OCI-LY7 (cell line): ENCODE measurements around the gene MSLN. TPM values are rescaled to one million over a fixed set of nuclear protein-coding genes. Genes with fewer than 3 reads are reported as not detected.
A peak's percentile ranks its signal among the peaks of the same experiment; 100 is the strongest.

Experiments
- BruUV-seq: library from RNA; stranded (reverse); fragments of 400-500 nt; replicated peaks from 2 replicates; lab custom pipeline; 2021; lab: Mats Ljungman, UMichigan
- CTCF ChIA-PET: fragments of 300-600 bp; sonication (Branson Sonifier 250); formaldehyde crosslinking; loops from one replicate; lab custom pipeline; 2022; ENCODE audit warnings: antibody characterized with exemption; ENCODE audit not compliant: unreplicated experiment; lab: Charles Lee
- POLR2A ChIA-PET: fragments of 300-600 bp; sonication (Branson Sonifier 250); formaldehyde crosslinking; loops from one replicate; lab custom pipeline; 2022; ENCODE audit warnings: antibody characterized with exemption; lab: Charles Lee
- DNase-seq: peaks from one replicate; pipeline ENCODE4 v3.0.0-alpha.2; 2015; ENCODE audit warnings: low spot score
- H2AFZ ChIP-seq: fragments of 200-600 bp; sonication (generic), shearing (Covaris generic); 2 replicates; pipeline ENCODE4 v1.6.1; 2014; ENCODE audit warnings: mild to moderate bottlenecking, antibody characterized with exemption, low read length, moderate library complexity
- H3K27ac ChIP-seq: fragments of 200-600 bp; sonication (generic); 2 replicates; pipeline ENCODE4 v1.5.1; 2014; ENCODE audit warnings: mixed run types, low read depth, mild to moderate bottlenecking, moderate library complexity, low read length, inconsistent platforms; ENCODE audit not compliant: poor library complexity, severe bottlenecking
- H3K36me3 ChIP-seq: fragments of 200-600 bp; sonication (generic); 2 replicates; pipeline ENCODE4 v1.6.1; 2014; ENCODE audit warnings: mild to moderate bottlenecking, antibody characterized with exemption, low read length, moderate library complexity, mixed read lengths; ENCODE audit not compliant: insufficient read depth
- H3K4me1 ChIP-seq: fragments of 200-600 bp; sonication (generic); 2 replicates; pipeline ENCODE4 v1.5.1; 2014; ENCODE audit warnings: mild to moderate bottlenecking, low read length; ENCODE audit not compliant: insufficient read depth, poor library complexity, severe bottlenecking
- H3K4me2 ChIP-seq: fragments of 200-600 bp; sonication (generic); 2 replicates; pipeline ENCODE4 v1.6.1; 2014; ENCODE audit warnings: mild to moderate bottlenecking, low read length
- H3K4me3 ChIP-seq: fragments of 200-600 bp; sonication (generic); 2 replicates; pipeline ENCODE4 v1.5.1; 2014; ENCODE audit warnings: mild to moderate bottlenecking, low read depth, low read length; ENCODE audit not compliant: poor library complexity, severe bottlenecking
- H3K79me2 ChIP-seq: fragments of 200-600 bp; sonication (generic); 2 replicates; pipeline ENCODE4 v1.6.1; 2016; ENCODE audit warnings: low read depth, mild to moderate bottlenecking, low read length, moderate library complexity, mixed read lengths; ENCODE audit not compliant: insufficient read depth
- H3K9me2 ChIP-seq: fragments of 200-600 bp; sonication (generic); 2 replicates; pipeline ENCODE4 v1.6.1; 2016; ENCODE audit warnings: mild to moderate bottlenecking, low read length, mixed read lengths; ENCODE audit not compliant: insufficient read depth
- H3K9me3 ChIP-seq: fragments of 200-600 bp; sonication (generic); 2 replicates; pipeline ENCODE4 v1.6.1; 2014; ENCODE audit warnings: mild to moderate bottlenecking, mixed run types, low read length, mixed read lengths
- H4K20me1 ChIP-seq: fragments of 200-600 bp; sonication (generic); 2 replicates; pipeline ENCODE4 v1.6.1; 2014; ENCODE audit warnings: mild to moderate bottlenecking, antibody characterized with exemption, low read length, moderate library complexity, mixed read lengths; ENCODE audit not compliant: insufficient read depth
- EZH2phosphoT487 ChIP-seq: fragments of 200-600 bp; sonication (generic); IDR thresholded peaks from 2 replicates; pipeline ENCODE4 v1.6.1; 2018; ENCODE audit warnings: low read depth, borderline replicate concordance, mild to moderate bottlenecking, mixed run types, antibody characterized with exemption, low read length, moderate library complexity, mixed read lengths
- intact Hi-C: fragments of 100-400 bp; cut with micrococcal nuclease; formaldehyde crosslinking; loops from one replicate; pipeline ENCODE4 v1.10.0; 2022; ENCODE audit not compliant: unreplicated experiment
- total RNA-seq, 2 experiments: library from RNA; depleted of rRNA in 1 of 2; stranded (reverse); fragments of >200 nt in 1 of 2; shearing (Covaris generic) in 1 of 2; gene quantifications; 2 replicates each; pipeline ENCODE4 v1.2.3, GENCODE V29; 2014 to 2022
- TF ChIP-seq, protein P1 (sequence below): fragments of 200-600 bp; sonication (generic); conservative IDR thresholded peaks from 2 replicates; pipeline ENCODE4 v1.5.1; 2014; ENCODE audit warnings: mild to moderate bottlenecking, antibody characterized with exemption, low read length, moderate library complexity, mixed read lengths

The MSLN gene
- total RNA-seq, 2 experiments from 2014 or later: 0.13 to 0.44 TPM

DNA sequence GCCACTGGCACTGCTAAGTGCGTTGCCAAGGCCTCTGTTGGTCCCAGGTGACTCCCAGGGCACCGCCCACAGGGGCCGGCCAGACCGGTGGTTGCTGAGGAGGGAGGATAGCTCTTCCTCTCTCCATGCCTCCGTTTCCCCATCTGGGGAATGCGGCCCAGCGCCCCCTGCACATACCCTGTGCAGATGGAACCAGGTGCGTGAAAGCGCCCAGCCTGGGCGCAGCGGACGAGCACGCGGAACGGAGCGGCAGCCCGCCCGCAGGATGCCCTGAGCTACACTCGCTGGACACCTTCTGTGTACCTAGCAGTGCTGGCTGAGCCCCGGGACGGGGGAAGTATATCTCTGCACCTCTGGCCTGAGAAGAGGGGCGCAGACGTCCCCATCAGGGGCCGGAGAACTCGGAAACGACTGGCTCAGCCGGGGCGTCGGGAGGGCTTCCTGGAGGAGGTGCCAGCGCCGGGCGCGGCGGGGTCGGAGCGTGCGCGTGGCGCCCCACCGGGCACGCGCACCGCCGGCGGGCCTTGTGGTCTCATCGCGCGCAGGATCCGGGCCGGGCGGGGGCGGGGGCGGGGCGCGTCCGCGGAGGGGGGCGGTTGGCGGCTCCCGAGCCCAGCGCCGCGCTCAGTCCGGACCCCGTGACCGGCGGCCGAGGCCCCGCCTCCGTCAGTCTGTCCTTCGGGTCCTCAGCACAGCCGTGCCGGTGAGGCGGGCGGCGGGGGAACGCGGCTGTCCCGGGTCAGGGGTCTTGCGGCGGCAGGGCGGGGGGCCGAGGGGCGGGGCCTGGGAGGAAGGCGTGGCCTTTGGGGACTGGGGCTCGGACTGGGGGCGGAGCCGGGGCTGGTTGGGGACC, 33.9 kb upstream of the MSLN start, which contains the start of the genes CCDC78 and HAGHL:
Gene CCDC78 (minus strand): TSS at position 6 of the 853 bp plus-strand sequence. CDS start 76 bp downstream, outside the sequence.
Gene HAGHL (plus strand): TSS at position 669 of the 853 bp plus-strand sequence. CDS start 404 bp downstream, outside the sequence.
- CTCF ChIA-PET: no interaction called here
- peak; percentile 78 for DNase-seq
- intact Hi-C loops: no loop called here
- peaks cover 45% of the 10 kb centered on the region for H3K4me1 ChIP-seq
- H3K4me2 ChIP-seq: peak within 1 kb of the TSS; percentile 100
- H3K36me3 ChIP-seq: peaks cover 33% of the 10 kb centered on the region; the same call in 1 of the 2 replicates
- H3K9me3 ChIP-seq: no peaks in the 10 kb centered on the region
- TF ChIP-seq EZH2phosphoT487: no peak
- TF ChIP-seq, protein P1, sequence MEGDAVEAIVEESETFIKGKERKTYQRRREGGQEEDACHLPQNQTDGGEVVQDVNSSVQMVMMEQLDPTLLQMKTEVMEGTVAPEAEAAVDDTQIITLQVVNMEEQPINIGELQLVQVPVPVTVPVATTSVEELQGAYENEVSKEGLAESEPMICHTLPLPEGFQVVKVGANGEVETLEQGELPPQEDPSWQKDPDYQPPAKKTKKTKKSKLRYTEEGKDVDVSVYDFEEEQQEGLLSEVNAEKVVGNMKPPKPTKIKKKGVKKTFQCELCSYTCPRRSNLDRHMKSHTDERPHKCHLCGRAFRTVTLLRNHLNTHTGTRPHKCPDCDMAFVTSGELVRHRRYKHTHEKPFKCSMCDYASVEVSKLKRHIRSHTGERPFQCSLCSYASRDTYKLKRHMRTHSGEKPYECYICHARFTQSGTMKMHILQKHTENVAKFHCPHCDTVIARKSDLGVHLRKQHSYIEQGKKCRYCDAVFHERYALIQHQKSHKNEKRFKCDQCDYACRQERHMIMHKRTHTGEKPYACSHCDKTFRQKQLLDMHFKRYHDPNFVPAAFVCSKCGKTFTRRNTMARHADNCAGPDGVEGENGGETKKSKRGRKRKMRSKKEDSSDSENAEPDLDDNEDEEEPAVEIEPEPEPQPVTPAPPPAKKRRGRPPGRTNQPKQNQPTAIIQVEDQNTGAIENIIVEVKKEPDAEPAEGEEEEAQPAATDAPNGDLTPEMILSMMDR: no peak
- H3K4me3 ChIP-seq: peak within 1 kb of the TSS; percentile 86
- no TSS peak for BruUV-seq
- no peaks in the 10 kb centered on the region for H3K79me2 ChIP-seq
- H4K20me1 ChIP-seq: no peaks in the 10 kb centered on the region
- H2AFZ ChIP-seq: peak within 1 kb of the TSS; percentile 39; the same call in 1 of the 2 replicates
- peak within 1 kb of the TSS; percentile 71 for H3K27ac ChIP-seq
- H3K9me2 ChIP-seq: no peaks in the 10 kb centered on the region
- POLR2A ChIA-PET: interaction anchor here (1.7 kb wide), 1 partner anchor 10 kb away, joined by 6 read pairs; no protein-coding TSS in a partner anchor

DNA sequence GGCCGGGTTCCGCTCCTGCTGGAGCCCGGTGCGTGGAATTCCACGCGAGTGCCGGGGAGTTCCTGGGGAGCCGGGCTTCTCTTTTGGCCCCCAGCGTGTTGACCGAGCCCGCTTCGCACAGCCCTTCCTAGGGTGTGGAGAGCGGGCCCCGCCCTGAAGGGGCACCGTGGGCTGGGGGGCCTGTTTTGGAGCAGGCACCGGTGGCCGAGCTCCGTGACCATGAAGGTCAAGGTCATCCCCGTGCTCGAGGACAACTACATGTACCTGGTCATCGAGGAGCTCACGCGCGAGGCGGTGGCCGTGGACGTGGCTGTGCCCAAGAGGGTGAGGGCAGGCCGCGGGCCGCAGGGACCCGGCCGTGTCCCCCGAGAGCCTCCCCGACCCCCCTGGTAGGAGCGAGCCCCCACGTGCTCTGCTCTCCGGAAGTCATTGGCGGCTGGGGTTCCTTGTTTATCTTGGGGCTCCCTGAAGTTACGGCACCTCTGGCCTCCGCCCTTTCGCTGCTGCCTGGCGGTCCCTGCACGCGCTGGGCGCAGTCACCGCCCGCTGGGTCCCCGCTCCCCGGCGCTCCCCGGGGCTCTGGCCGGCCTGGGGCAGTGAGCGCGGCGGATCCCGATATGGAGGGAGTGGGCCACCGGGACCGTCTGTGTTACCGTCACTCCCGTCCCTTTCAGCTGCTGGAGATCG, 33.1 kb upstream of the MSLN start:
- intact Hi-C loops: no loop called here
- H4K20me1 ChIP-seq: no peaks in the 10 kb centered on the region
- CTCF ChIA-PET: interaction anchor here (0.6 kb wide), 1 partner anchor 15 kb away, joined by 3 read pairs; no protein-coding TSS in a partner anchor
- no peak for TF ChIP-seq EZH2phosphoT487
- TF ChIP-seq, protein P1: no peak
- peaks cover 38% of the 10 kb centered on the region for H3K4me1 ChIP-seq
- H3K36me3 ChIP-seq: peaks cover 40% of the 10 kb centered on the region; the same call in 1 of the 2 replicates
- H3K27ac ChIP-seq: peak overlapping the region; percentile 71
- no peaks in the 10 kb centered on the region for H3K79me2 ChIP-seq
- H2AFZ ChIP-seq: peak overlapping the region; percentile 39; the same call in 1 of the 2 replicates
- POLR2A ChIA-PET: interaction anchor here (0.9 to 1.2 kb wide), 2 partner anchors 10 to 13 kb away, joined by 5 to 8 read pairs; partner anchors contain the start of gene METRN
- no peak for DNase-seq
- H3K4me2 ChIP-seq: peak overlapping the region; percentile 100
- no peaks in the 10 kb centered on the region for H3K9me3 ChIP-seq
- no peaks in the 10 kb centered on the region for H3K9me2 ChIP-seq
- TSS peak; percentile 62 for BruUV-seq
- H3K4me3 ChIP-seq: peak overlapping the region; percentile 86
